ENCODE results near the gene FDPS. TPM values are rescaled to one million over a fixed set of nuclear protein-coding genes. Genes with fewer than 3 reads are reported as not detected.

The FDPS gene
- total and polyA plus RNA-seq, 2 experiments from 2014 or later, result 287 to 366 TPM

- Histone ChIP-seq H3K4me2 (no peak overlapping the region), H3K9me2 (ENCODE audit: insufficient read depth) (no peaks in the 10 kb centered on the region), H3K4me3 (no peak overlapping the region), H3K27me3 (ENCODE audit: insufficient read depth) (no peaks in the 10 kb centered on the region), H4K20me1 (replicated peaks; ENCODE audit: insufficient read depth) (no peaks in the 10 kb centered on the region), H3K79me2 (replicated peaks; ENCODE audit: insufficient read depth) (peaks cover 10% of the 10 kb centered on the region), H3K36me3 (ENCODE audit: insufficient read depth) (peaks cover 33% of the 10 kb centered on the region), H2AFZ (no peak overlapping the region), H3K4me1 (ENCODE audit: insufficient read depth) (peaks cover 13% of the 10 kb centered on the region), H3K27ac (ENCODE audit: low read depth) (no peak overlapping the region), H3F3A (replicated peaks; ENCODE audit: low read depth) (peaks cover 43% of the 10 kb centered on the region)
- Mint-ChIP-seq H3K27me3 (ENCODE audit: insufficient read depth, low read depth, poor library complexity) (peaks cover 20% of the 10 kb centered on the region), H3K4me3 (peak overlapping the region; percentile 94; the same call in 1 of the 3 replicates), H3K4me1 (peaks cover 21% of the 10 kb centered on the region), H3K27ac (no peak overlapping the region), H3K36me3 (ENCODE audit: low read depth) (peaks cover 57% of the 10 kb centered on the region), H3K9me3 (peaks cover 7% of the 10 kb centered on the region; the same call in 1 of the 3 replicates)
- ATAC-seq (no peak), DNase-seq (ENCODE audit: low spot score) (no peak)
- TF ChIP-seq ZNF462 (CRISPR knock-in tag; IDR thresholded peaks at IDR 0.05) (no peak), ZNF114 (CRISPR knock-in tag; IDR thresholded peaks at IDR 0.05) (no peak), EZH2 (IDR thresholded peaks at IDR 0.05; ENCODE audit: low read depth, unreplicated experiment) (no peak), REST (IDR thresholded peaks at IDR 0.05; ENCODE audit: unreplicated experiment) (no peak), EZH2phosphoT487 (IDR thresholded peaks at IDR 0.05; ENCODE audit: unreplicated experiment) (no peak), POLR2AphosphoS5 (IDR thresholded peaks at IDR 0.05; ENCODE audit: low read depth) (no peak), ETS1 (IDR thresholded peaks at IDR 0.05) (no peak), STAT1 (IDR thresholded peaks at IDR 0.05; ENCODE audit: unreplicated experiment) (no peak), JUNB (IDR thresholded peaks at IDR 0.05; ENCODE audit: unreplicated experiment) (no peak), NANOG (IDR thresholded peaks at IDR 0.05; ENCODE audit: borderline replicate concordance) (no peak), CREB1 (CRISPR knock-in tag; IDR thresholded peaks at IDR 0.05; ENCODE audit: low read depth) (no peak), ZNF331 (CRISPR knock-in tag; IDR thresholded peaks at IDR 0.05; ENCODE audit: low read depth) (no peak), CTCF (conservative IDR thresholded peaks at IDR 0.05; ENCODE audit: low read depth in 2 of 2) (no peak)
Measured at GRCh38 chr1:155260276-155260675, 48.4 kb upstream of the FDPS start.

Measured in GM23338 (cell line).